GM21360 (cell line): ENCODE measurements around the gene SRP9.
"Not testable (repeated sequence)": the region's sequence is repeated elsewhere in the genome, so short reads cannot be mapped to it uniquely, and the experiment has no call there.

Experiments used
- ATAC-seq: cut with Tn5 transposase; IDR thresholded peaks from one replicate; pipeline ENCODE4 v1.9.1; 2021; ENCODE audit warnings: mild to moderate bottlenecking, moderate library complexity; ENCODE audit not compliant: unreplicated experiment

The SRP9 gene

GRCh38 chr1:225813214-225813964 lies 35.8 kb downstream of the SRP9 start:
- ATAC-seq: no peak

DNA sequence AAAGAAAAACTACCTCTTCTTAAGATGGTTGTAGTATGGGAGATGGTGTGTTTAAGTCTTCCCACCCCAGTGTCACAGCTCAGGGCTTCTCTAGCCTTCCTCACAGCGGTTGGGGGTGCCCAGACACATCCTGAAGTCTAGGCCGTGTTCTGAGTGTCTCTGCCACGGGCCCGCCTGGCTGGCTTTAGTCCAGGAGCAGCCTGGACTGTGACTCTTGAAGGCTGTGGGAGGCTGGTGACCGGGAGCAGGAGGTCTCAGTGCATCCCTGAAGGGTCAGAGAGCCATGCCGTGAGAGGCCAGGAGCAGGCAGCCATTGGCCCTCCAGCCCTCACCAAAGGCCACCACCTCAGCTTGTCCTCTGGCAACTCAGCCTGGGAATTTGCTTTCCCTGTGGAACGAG lies 36.8 kb downstream of the SRP9 start:
- ATAC-seq: no peak

- ATAC-seq: not testable (repeated sequence)
These were observed 37.5 kb downstream of the SRP9 start for GRCh38 chr1:225815090-225815489.

GRCh38 chr1:225815526-225816178 lies 38.0 kb downstream of the SRP9 start:
- no peak for ATAC-seq

- ATAC-seq: no peak
These were observed 39.3 kb downstream of the SRP9 start for GRCh38 chr1:225816643-225817538.

- no peak for ATAC-seq
These were observed 40.0 kb downstream of the SRP9 start for GRCh38 chr1:225817611-225818061.

GRCh38 chr1:225818229-225818628 lies 40.6 kb downstream of the SRP9 start:
- ATAC-seq: no peak

DNA sequence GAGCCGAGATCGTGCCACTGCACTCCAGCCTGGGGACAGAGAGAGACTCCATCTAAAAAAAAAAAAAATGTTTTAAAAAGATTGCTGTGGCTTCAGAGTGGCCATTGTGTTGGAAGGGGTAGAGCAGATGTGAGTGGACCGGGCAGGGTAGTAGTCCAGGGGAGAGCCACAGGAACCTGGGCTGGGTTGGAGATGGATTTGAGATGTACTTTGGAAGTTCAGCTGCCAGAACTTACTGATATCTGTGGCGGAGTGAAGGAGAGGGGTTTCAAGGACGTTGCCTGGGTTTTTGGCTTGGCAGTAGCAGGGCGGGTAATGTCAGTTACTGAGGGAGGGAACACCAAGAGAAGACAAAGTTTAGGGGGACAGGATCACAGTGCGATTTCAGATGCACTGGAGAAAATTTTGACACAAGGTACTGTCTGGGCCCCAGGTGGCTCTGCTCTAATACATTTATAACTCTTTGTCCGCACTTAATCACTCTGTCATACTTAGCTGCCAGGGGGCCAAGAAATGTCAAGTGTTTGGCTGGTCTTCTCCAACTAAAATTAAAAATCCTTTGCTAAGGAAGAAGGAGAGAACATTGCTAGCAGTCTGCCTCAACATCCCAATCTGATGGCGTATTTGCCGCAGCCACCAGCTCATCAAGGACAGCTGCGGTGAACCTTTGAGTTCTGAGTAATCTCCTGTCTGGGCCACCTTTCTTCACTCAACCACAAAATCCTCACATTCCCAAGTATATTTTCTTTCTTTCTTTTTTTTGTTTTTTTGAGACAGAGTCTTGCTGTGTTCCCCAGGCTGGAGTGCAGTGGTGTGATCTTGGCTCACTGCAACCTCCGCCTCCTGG lies 41.9 kb downstream of the SRP9 start:
- ATAC-seq: no peak

DNA sequence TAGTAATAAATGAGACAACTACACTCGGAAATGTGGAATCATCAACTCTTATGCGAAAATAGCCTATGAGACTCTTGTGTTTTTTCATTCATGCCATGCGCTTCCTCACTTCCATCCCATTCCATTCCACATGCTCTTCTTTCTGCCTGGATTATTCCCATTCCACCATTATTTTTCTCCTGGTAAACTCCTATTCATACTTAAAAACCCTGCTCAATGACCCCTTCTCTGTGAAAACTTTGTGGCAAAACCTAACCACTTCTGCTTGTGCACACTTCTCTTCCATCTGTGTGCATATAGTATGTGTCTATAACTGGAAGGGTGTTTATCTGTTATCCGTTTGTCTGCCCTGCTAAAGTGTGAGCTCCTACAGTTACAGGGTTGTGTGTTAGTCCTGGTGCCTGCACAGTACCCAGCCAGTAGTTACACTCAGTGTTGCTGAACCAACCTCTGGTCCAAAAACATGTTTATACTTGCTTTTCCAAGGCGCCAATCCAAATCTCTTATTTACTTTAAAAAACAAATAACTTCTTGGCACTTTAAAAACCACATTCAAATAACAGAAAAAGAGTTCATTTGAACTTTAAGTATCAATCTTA lies 43.0 kb downstream of the SRP9 start:
- no peak for ATAC-seq

- ATAC-seq: no peak
These were observed 45.2 kb downstream of the SRP9 start for GRCh38 chr1:225822655-225823403.

DNA sequence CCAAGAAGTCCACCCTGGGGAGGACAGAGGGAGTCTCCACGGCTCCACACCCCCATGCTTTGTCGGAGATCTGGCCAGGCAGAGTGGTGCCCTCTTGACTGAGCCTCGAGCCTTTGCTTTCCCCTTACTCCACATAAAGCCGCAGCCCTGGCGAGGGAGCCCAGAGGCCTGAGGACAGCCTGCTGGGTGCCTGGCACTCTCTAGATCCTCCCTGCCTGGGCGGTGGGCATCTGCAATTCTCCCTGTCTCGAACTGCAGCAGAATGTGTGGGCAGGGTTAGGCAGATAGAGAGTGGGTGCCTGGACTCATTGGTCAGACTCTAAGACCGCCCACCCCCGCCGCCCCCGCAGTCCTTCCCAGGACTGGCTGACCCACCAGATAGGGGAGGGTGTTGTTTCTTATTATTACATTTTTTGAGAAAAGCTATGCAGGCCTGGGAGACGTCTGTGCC lies 46.2 kb downstream of the SRP9 start:
- no peak for ATAC-seq

DNA sequence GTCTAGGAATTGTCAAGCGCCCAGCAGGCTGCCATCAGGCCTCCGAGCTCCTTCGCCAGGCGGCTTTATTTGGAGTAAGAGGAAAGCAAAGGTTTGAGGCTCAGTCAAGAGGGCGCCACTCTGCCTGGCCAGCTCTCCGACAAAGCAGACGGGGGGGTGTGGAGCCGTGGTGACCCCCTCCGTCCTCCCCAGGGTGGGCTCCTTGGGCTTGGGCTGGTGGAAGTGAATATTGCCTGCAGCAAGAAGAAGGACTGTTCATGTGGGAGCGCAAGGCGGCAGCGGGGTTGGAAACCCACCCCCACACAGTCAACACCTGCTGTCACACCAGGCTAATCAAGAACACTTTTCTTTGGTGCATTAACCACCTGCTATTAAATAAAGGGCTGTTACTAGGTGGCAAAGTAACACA lies 46.9 kb downstream of the SRP9 start:
- no peak for ATAC-seq

GRCh38 chr1:225825078-225825477 lies 47.5 kb downstream of the SRP9 start:
- ATAC-seq: no peak

GRCh38 chr1:225825607-225826007 lies 48.0 kb downstream of the SRP9 start:
- no peak for ATAC-seq

GRCh38 chr1:225827076-225827475 lies 49.5 kb downstream of the SRP9 start:
- ATAC-seq: no peak

GRCh38 chr1:225828706-225829345 lies 51.2 kb downstream of the SRP9 start:
- ATAC-seq: no peak

- ATAC-seq: no peak
These were observed 53.2 kb downstream of the SRP9 start for GRCh38 chr1:225830841-225831240.

DNA sequence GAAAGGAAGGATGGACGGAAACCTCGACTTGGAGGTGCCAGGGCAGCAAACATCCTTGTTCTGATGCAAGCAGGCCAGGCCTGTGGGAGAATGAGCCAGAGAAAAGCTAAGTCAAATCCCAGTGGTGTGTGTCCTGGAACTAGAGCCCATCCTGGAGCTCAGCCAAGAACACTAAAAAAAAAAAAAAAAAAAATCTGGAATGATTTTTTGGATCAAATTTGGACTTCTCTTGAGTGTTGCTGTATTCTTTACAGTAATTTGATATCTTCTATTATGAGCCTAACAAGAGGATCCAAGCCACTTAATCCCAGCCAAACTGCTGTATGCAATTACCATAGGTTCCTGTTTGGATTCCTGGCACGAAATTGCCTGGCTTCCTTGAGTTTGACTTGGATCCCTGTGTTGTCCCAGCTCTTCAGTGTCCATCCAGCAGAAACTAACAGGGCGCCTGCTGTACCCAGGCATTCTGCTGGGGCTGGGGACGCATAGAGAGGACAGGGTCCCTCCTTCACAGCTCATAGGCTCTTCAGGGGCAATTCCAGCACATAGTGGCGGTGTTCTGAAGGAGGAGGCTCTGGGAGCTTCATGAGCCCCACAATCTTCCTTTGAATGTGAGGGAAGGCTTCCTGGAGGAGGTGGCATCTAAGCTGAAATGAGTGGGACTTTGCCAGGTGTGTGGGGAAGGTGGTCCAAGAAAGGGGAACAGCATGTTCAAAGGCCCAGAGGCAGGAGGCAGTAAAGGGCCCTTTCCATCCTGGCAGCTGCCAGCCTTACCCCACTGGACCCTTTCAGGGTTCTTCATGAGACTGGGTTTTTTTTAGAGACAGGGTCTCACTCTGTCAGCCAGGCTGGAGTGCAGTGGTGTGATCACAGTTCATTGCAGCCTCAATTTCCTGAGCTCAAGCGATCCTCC lies 57.0 kb downstream of the SRP9 start:
- ATAC-seq: no peak
